Colonic mucosa (tissue), 4 donors: ENCODE measurements around the gene PARP3. TPM values are rescaled to one million over a fixed set of nuclear protein-coding genes. Genes with fewer than 3 reads are reported as not detected.
"Not testable (repeated sequence)": the region's sequence is repeated elsewhere in the genome, so short reads cannot be mapped to it uniquely, and the experiment has no call there.

ENCODE experiments used
- DNase-seq: peaks from one replicate; pipeline ENCODE4 v3.0.0-alpha.2; 2020
- H3K27ac ChIP-seq: fragments of 200-600 bp; one replicate; pipeline ENCODE4 v1.8.0; 2021
- H3K27me3 ChIP-seq: fragments of 200-600 bp; one replicate; pipeline ENCODE4 v1.8.0; 2021
- H3K36me3 ChIP-seq: fragments of 200-600 bp; one replicate; pipeline ENCODE4 v1.8.0; 2021
- H3K4me1 ChIP-seq: fragments of 200-600 bp; one replicate; pipeline ENCODE4 v1.8.0; 2021; ENCODE audit warnings: mild to moderate bottlenecking
- H3K4me3 ChIP-seq: fragments of 200-600 bp; one replicate; pipeline ENCODE4 v1.8.0; 2021
- H3K9ac ChIP-seq, 2 donors: one replicate each; pipeline ENCODE4 v1.7.0; 2013; ENCODE audit warnings: control low read depth in 2 of 2, low read depth in 2 of 2, low read length in 2 of 2
- H3K9me3 ChIP-seq: fragments of 200-600 bp; one replicate; pipeline ENCODE4 v1.8.0; 2021
- CTCF ChIP-seq: fragments of 200-600 bp; IDR thresholded peaks from one replicate; pipeline ENCODE4 v1.8.0; 2022; ENCODE audit warnings: antibody characterized with exemption, mild to moderate bottlenecking
- intact Hi-C: fragments of 100-400 bp; cut with DNase I; formaldehyde crosslinking; loops from one replicate; pipeline ENCODE4 v1.14.1; 2022
- total RNA-seq, 2 donors: library from RNA; stranded (reverse); fragmentation: NEBNext Ultra II Directional in 1 of 2; extraction: Animal tissue kit (Norgen Biotek cat#: 25700) in 1 of 2; gene quantifications; one replicate each; pipeline ENCODE4 v1.2.1, GENCODE V29; 2021
- donor health status: healthy.
- donor health status: DM: no; HTN: no; CAD: no.
- donor health status: DM: no; HTN: no; CAD: no.

Gene PARP3
- total RNA-seq, 2 donors from 2014 or later: 17.0 to 18.0 TPM

GRCh38 chr3:51928438-51928837, 13.7 kb upstream of the PARP3 start:
- Histone ChIP-seq H3K36me3 (no peaks in the 10 kb centered on the region), H3K9ac (no peak overlapping the region), H3K9me3 (no peaks in the 10 kb centered on the region), H3K4me3 (no peak overlapping the region), H3K4me1 (no peaks in the 10 kb centered on the region), H3K27ac (no peak overlapping the region), H3K27me3 (no peaks in the 10 kb centered on the region)
- no peak for TF ChIP-seq CTCF
- no peak for DNase-seq
- intact Hi-C loops: no loop called here

GRCh38 chr3:51928981-51929380, 13.2 kb upstream of the PARP3 start:
- H3K9me3 ChIP-seq, H3K27me3 ChIP-seq, H3K27ac ChIP-seq, H3K36me3 ChIP-seq, intact Hi-C loops, H3K9ac ChIP-seq, DNase-seq, H3K4me3 ChIP-seq, H3K4me1 ChIP-seq: not testable (repeated sequence)

GRCh38 chr3:51929420-51930003, 12.7 kb upstream of the PARP3 start:
- no peak for TF ChIP-seq CTCF
- DNase-seq: no peak
- intact Hi-C loops: no loop called here
- H3K4me3 ChIP-seq: no peak overlapping the region
- no peaks in the 10 kb centered on the region for H3K36me3 ChIP-seq
- no peaks in the 10 kb centered on the region for H3K27me3 ChIP-seq
- H3K9ac ChIP-seq: no peak overlapping the region
- H3K9me3 ChIP-seq: no peaks in the 10 kb centered on the region
- H3K4me1 ChIP-seq: no peaks in the 10 kb centered on the region
- H3K27ac ChIP-seq: no peak overlapping the region

GRCh38 chr3:51930439-51930838, 11.7 kb upstream of the PARP3 start:
- DNase-seq: no peak
- no peak overlapping the region for H3K4me3 ChIP-seq
- TF ChIP-seq CTCF: no peak
- H3K4me1 ChIP-seq: no peaks in the 10 kb centered on the region
- H3K27me3 ChIP-seq: no peaks in the 10 kb centered on the region
- intact Hi-C loops: no loop called here
- no peaks in the 10 kb centered on the region for H3K9me3 ChIP-seq
- H3K9ac ChIP-seq: no peak overlapping the region
- H3K27ac ChIP-seq: no peak overlapping the region
- H3K36me3 ChIP-seq: no peaks in the 10 kb centered on the region

- no peaks in the 10 kb centered on the region for H3K27me3 ChIP-seq
- TF ChIP-seq CTCF: no peak
- no peaks in the 10 kb centered on the region for H3K9me3 ChIP-seq
- no peak for DNase-seq
- H3K4me3 ChIP-seq: no peak overlapping the region
- no peak overlapping the region for H3K9ac ChIP-seq
- H3K4me1 ChIP-seq: no peaks in the 10 kb centered on the region
- no peak overlapping the region for H3K27ac ChIP-seq
- H3K36me3 ChIP-seq: no peaks in the 10 kb centered on the region
- intact Hi-C loops: no loop called here
Measured at GRCh38 chr3:51931756-51932155, 10.4 kb upstream of the PARP3 start.

- intact Hi-C loops: no loop called here
- Histone ChIP-seq H3K9me3 (no peaks in the 10 kb centered on the region), H3K4me3 (no peak overlapping the region), H3K4me1 (no peaks in the 10 kb centered on the region), H3K36me3 (no peaks in the 10 kb centered on the region), H3K27ac (no peak overlapping the region), H3K9ac (no peak overlapping the region), H3K27me3 (no peaks in the 10 kb centered on the region)
- DNase-seq: no peak
- no peak for TF ChIP-seq CTCF
Measured at GRCh38 chr3:51932471-51933370, 9.4 kb upstream of the PARP3 start.
